Measurements from ENCODE around the gene OAS2. TPM values are rescaled to one million over a fixed set of nuclear protein-coding genes. Genes with fewer than 3 reads are reported as not detected.

The OAS2 gene
- total and polyA plus RNA-seq, 2 of the 4 experiments (the other 2 are of a cell fraction), result under 0.01 TPM; not detected in 1

- H3K9ac ChIP-seq (ENCODE audit: low read depth, low read length), result no peak overlapping the region
- H2BK120ac ChIP-seq (ENCODE audit: low read depth, low read length), result no peak overlapping the region
- peak; percentile 91 for ATAC-seq (ENCODE audit: low read depth)
- H4K20me1 ChIP-seq (ENCODE audit: insufficient read depth, low read length), result no peaks in the 10 kb centered on the region
- H3K23ac ChIP-seq (ENCODE audit: low read depth, low read length), result no peak overlapping the region
- CTCF ChIA-PET, result interaction anchor here (0.6 to 2.1 kb wide), 4 partner anchors 11 to 126 kb away, joined by 3 to 8 read pairs (median 5); no protein-coding TSS in a partner anchor
- H3K4ac ChIP-seq (ENCODE audit: low read depth, low read length), result no peak overlapping the region
- no peak overlapping the region for H2AK9ac ChIP-seq (replicated peaks; ENCODE audit: low read depth, low read length, poor library complexity)
- no peak overlapping the region for H4K91ac ChIP-seq (ENCODE audit: insufficient read depth, low read depth, low read length)
- WGBS, 2 experiments (ENCODE audit: extremely low coverage in 2 of 2, insufficient read length in 1 of 2), result 40% methylated on average over 1 of the region's 6 CpGs; no CpG with 5 or more reads in 1 of the 2 experiments
- no peaks in the 10 kb centered on the region for H3K4me1 ChIP-seq (ENCODE audit: control insufficient read depth, insufficient read depth, low read length)
- intact Hi-C loops (cut with micrococcal nuclease), result loop anchor here (1.0 to 2.0 kb wide), 4 partner anchors 50 to 378 kb away; no protein-coding TSS in a partner anchor
- DNase-seq, result peak; percentile 51
- H3K27ac ChIP-seq (ENCODE audit: insufficient read depth, low read length), result no peak overlapping the region
- no peaks in the 10 kb centered on the region for H3K36me3 ChIP-seq (ENCODE audit: control insufficient read depth, insufficient read depth, low read length)
- no peaks in the 10 kb centered on the region for H3K9me3 ChIP-seq (ENCODE audit: control insufficient read depth, insufficient read depth, low read length)
- no peak overlapping the region for H3K56ac ChIP-seq (ENCODE audit: extremely low read depth, insufficient read depth, low read length)
- in situ Hi-C loops (cut with MboI; ENCODE audit: low sequenced_read_pairs), result loop anchor here (5.0 kb wide), 1 partner anchor 124 kb away; no protein-coding TSS in a partner anchor
- H3K27me3 ChIP-seq (ENCODE audit: control insufficient read depth, insufficient read depth, low read length), result no peaks in the 10 kb centered on the region; the same call in 1 of the 2 replicates
- H3K79me1 ChIP-seq (ENCODE audit: low read depth in 1 of 2, low read length in 2 of 2), result no peaks in the 10 kb centered on the region
- dilution Hi-C loops (cut with HindIII; ENCODE audit: low sequenced_read_pairs, unreplicated experiment), result no loop called here
- H2AK5ac ChIP-seq (ENCODE audit: low read depth, low read length), result no peak overlapping the region
- peak overlapping the region; percentile 8 for H2AFZ ChIP-seq (replicated peaks; ENCODE audit: low read length, poor library complexity)
- no peak overlapping the region for H2BK20ac ChIP-seq (ENCODE audit: low read depth, low read length)
- no peak overlapping the region for H3K18ac ChIP-seq (ENCODE audit: low read depth, low read length)
- H3K4me2 ChIP-seq (ENCODE audit: low read depth, low read length), result no peak overlapping the region
- POLR2A ChIA-PET (ENCODE audit: unreplicated experiment), result no interaction called here
- H3K9me1 ChIP-seq (ENCODE audit: insufficient read depth, low read length), result no peaks in the 10 kb centered on the region
- no peak overlapping the region for H2BK15ac ChIP-seq (ENCODE audit: low read depth, low read length)
- no peak overlapping the region for H2BK5ac ChIP-seq (ENCODE audit: low read depth, low read length, poor library complexity, severe bottlenecking)
- no peak overlapping the region for H4K8ac ChIP-seq (ENCODE audit: low read depth in 2 of 2, low read length in 2 of 2)
- no TSS peak for BruUV-seq (replicated peaks)
- H3K14ac ChIP-seq (replicated peaks; ENCODE audit: low read depth, low read length), result no peak overlapping the region
- H3K4me3 ChIP-seq (ENCODE audit: insufficient read depth, low read depth, low read length), result no peak overlapping the region
- TF ChIP-seq MAZ (IDR thresholded peaks at IDR 0.05; ENCODE audit: borderline replicate concordance, low read depth, low read length) (no peak), CHD1 (IDR thresholded peaks at IDR 0.05; ENCODE audit: low read depth, low read length) (no peak), RCOR1 (IDR thresholded peaks at IDR 0.05; ENCODE audit: insufficient replicate concordance, low read length) (no peak), NFE2L2 (IDR thresholded peaks at IDR 0.05; ENCODE audit: low read depth, low read length) (no peak), RFX5 (IDR thresholded peaks at IDR 0.05; ENCODE audit: low read depth, low read length) (no peak), MAFK (IDR thresholded peaks at IDR 0.05; ENCODE audit: low read depth, low read length) (no peak), MXI1 (IDR thresholded peaks at IDR 0.05; ENCODE audit: borderline replicate concordance, low read depth, low read length) (no peak), POLR2A (IDR thresholded peaks at IDR 0.05; ENCODE audit: low read depth, low read length) (no peak), SMC3 (IDR thresholded peaks at IDR 0.05; ENCODE audit: low read depth, low read length) (peak; percentile 83), CEBPB (IDR thresholded peaks at IDR 0.05; ENCODE audit: low read depth, low read length) (no peak), FOS (IDR thresholded peaks at IDR 0.05; ENCODE audit: low read depth, low read length) (no peak), RAD21 (IDR thresholded peaks at IDR 0.05; ENCODE audit: low read length) (peak; percentile 88), ELK1 (IDR thresholded peaks at IDR 0.05; ENCODE audit: borderline replicate concordance, low read depth, low read length) (no peak), USF2 (IDR thresholded peaks at IDR 0.05; ENCODE audit: low read depth, low read length) (no peak), BHLHE40 (IDR thresholded peaks at IDR 0.05; ENCODE audit: low read depth, low read length) (no peak)
- TF ChIP-seq, protein P1, sequence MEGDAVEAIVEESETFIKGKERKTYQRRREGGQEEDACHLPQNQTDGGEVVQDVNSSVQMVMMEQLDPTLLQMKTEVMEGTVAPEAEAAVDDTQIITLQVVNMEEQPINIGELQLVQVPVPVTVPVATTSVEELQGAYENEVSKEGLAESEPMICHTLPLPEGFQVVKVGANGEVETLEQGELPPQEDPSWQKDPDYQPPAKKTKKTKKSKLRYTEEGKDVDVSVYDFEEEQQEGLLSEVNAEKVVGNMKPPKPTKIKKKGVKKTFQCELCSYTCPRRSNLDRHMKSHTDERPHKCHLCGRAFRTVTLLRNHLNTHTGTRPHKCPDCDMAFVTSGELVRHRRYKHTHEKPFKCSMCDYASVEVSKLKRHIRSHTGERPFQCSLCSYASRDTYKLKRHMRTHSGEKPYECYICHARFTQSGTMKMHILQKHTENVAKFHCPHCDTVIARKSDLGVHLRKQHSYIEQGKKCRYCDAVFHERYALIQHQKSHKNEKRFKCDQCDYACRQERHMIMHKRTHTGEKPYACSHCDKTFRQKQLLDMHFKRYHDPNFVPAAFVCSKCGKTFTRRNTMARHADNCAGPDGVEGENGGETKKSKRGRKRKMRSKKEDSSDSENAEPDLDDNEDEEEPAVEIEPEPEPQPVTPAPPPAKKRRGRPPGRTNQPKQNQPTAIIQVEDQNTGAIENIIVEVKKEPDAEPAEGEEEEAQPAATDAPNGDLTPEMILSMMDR (conservative IDR thresholded peaks at IDR 0.05; ENCODE audit: low read depth, low read length), result peak; percentile 93
- no peak overlapping the region for H4K5ac ChIP-seq (ENCODE audit: low read depth, low read length)
Observed at GRCh38 chr12:113048716-113049127, 70.4 kb downstream of the OAS2 start.
